Frontal cortex (tissue), 1 donor: ENCODE data around the gene RHBDD3. TPM values are rescaled to one million over a fixed set of nuclear protein-coding genes. Genes with fewer than 3 reads are reported as not detected.

Source experiments
- total RNA-seq: library from RNA; depleted of rRNA; stranded (reverse); fragments of >200 nt; gene quantifications from one replicate; pipeline ENCODE4 v1.2.3, GENCODE V29; 2014

Gene RHBDD3
- total RNA-seq, 1 donor from 2014 or later, result 14.7 TPM

Other genes with a start within 250 kb of the RHBDD3 start
- gene C22orf31, start 206.2 kb downstream of the RHBDD3 start, total RNA-seq, result 0.41 TPM
- gene KREMEN1, start 194.9 kb downstream of the RHBDD3 start, total RNA-seq, result 6.9 TPM
- gene EMID1, start 62.1 kb downstream of the RHBDD3 start, total RNA-seq, result 33.8 TPM
- 205 TPM for gene EWSR1, start 287 bp upstream of the RHBDD3 start, total RNA-seq
- gene GAS2L1, start 38.7 kb upstream of the RHBDD3 start, total RNA-seq, result 2.9 TPM
- 2.0 TPM for gene RASL10A, start 47.7 kb upstream of the RHBDD3 start, total RNA-seq
- 44.8 TPM for gene AP1B1, start 120.6 kb upstream of the RHBDD3 start, total RNA-seq
- gene RFPL1, start 170.6 kb upstream of the RHBDD3 start, total RNA-seq, result under 0.01 TPM
- gene NEFH, start 212.2 kb upstream of the RHBDD3 start, total RNA-seq, result 0.41 TPM